ENCODE data around the gene FOXI1.

GRCh38 chr5:170112876-170113521, 7.3 kb downstream of the FOXI1 start:
- TF ChIP-seq ZNF274 (IDR thresholded peaks at IDR 0.05; ENCODE audit: low read depth, low read length) (no peak), ELF1 (IDR thresholded peaks at IDR 0.05; ENCODE audit: borderline replicate concordance, low read depth) (no peak), CTCF (IDR thresholded peaks at IDR 0.05 in 2 of 3, conservative IDR thresholded peaks at IDR 0.05 in 1 of 3; ENCODE audit: borderline replicate concordance in 1 of 3, insufficient read depth in 1 of 3, low read depth in 2 of 3, low read length in 2 of 3) (no peak), TCF7L2 (IDR thresholded peaks at IDR 0.05; ENCODE audit: borderline replicate concordance, extremely low read depth, insufficient read depth, insufficient read length) (no peak), POLR2A (IDR thresholded peaks at IDR 0.05; ENCODE audit: borderline replicate concordance, extremely low read depth, insufficient read depth, insufficient read length) (no peak), MAX (IDR thresholded peaks at IDR 0.05) (no peak), EZH2 (IDR thresholded peaks at IDR 0.05) (no peak), SIN3A (IDR thresholded peaks at IDR 0.05; ENCODE audit: low read depth) (no peak), CEBPB (IDR thresholded peaks at IDR 0.05; ENCODE audit: low read depth) (no peak)

All from HCT116 (cell line).